Stimulated activated CD4-positive, alpha-beta T cell treated with anti-CD3 and anti-CD28 coated beads, TNF-alpha, amount 100 ng/mL, for 24 hours (primary cell): ENCODE data around the gene PRF1.
"Not testable (repeated sequence)": the region's sequence is repeated elsewhere in the genome, so short reads cannot be mapped to it uniquely, and the experiment has no call there.

Experiments
- DNase-seq, 3 experiments: peaks; one replicate each; pipeline ENCODE4 v3.0.0-alpha.2; 2020; ENCODE audit warnings: low read depth in 3 of 3

The PRF1 gene

GRCh38 chr10:70594161-70594560 lies 8.4 kb downstream of the PRF1 start:
- no peak for DNase-seq

GRCh38 chr10:70593513-70593890 lies 9.0 kb downstream of the PRF1 start:
- no peak for DNase-seq

GRCh38 chr10:70592746-70593512 lies 9.6 kb downstream of the PRF1 start:
- DNase-seq, result no peak

GRCh38 chr10:70592186-70592735 lies 10.3 kb downstream of the PRF1 start:
- no peak for DNase-seq

- no peak for DNase-seq
These were observed 11.7 kb downstream of the PRF1 start for GRCh38 chr10:70590655-70591416.

GRCh38 chr10:70589762-70590654 lies 12.5 kb downstream of the PRF1 start:
- no peak for DNase-seq

- DNase-seq, result no peak
These were observed 13.5 kb downstream of the PRF1 start for GRCh38 chr10:70588859-70589570.

- DNase-seq, result no peak
These were observed 14.3 kb downstream of the PRF1 start for GRCh38 chr10:70588255-70588654.

- no peak for DNase-seq
These were observed 15.4 kb downstream of the PRF1 start for GRCh38 chr10:70587045-70587658.

GRCh38 chr10:70586348-70586930 lies 16.1 kb downstream of the PRF1 start:
- DNase-seq, result no peak

- DNase-seq, result no peak
These were observed 16.9 kb downstream of the PRF1 start for GRCh38 chr10:70585578-70586169.

GRCh38 chr10:70584909-70585544 lies 17.5 kb downstream of the PRF1 start:
- DNase-seq, result no peak

- DNase-seq, result no peak
These were observed 18.2 kb downstream of the PRF1 start for GRCh38 chr10:70584366-70584765.

- DNase-seq, result no peak
These were observed 18.9 kb downstream of the PRF1 start for GRCh38 chr10:70583669-70584037.

GRCh38 chr10:70582793-70583668 lies 19.5 kb downstream of the PRF1 start:
- DNase-seq, result no peak

- DNase-seq, result not testable (repeated sequence)
These were observed 21.4 kb downstream of the PRF1 start for GRCh38 chr10:70581176-70581575.

- DNase-seq, result no peak
These were observed 23.1 kb downstream of the PRF1 start for GRCh38 chr10:70579234-70580002.
